Embryonic facial prominence (tissue), 1 donor: Measurements from ENCODE around the gene SPATA7.

Experiments
- DNase-seq: peaks from one replicate; pipeline ENCODE4 v3.0.0-alpha.2; 2016; ENCODE audit errors: extremely low spot score

Gene SPATA7

GRCh38 chr14:88481794-88482193 lies 96.3 kb downstream of the SPATA7 start:
- DNase-seq = no peak

DNA sequence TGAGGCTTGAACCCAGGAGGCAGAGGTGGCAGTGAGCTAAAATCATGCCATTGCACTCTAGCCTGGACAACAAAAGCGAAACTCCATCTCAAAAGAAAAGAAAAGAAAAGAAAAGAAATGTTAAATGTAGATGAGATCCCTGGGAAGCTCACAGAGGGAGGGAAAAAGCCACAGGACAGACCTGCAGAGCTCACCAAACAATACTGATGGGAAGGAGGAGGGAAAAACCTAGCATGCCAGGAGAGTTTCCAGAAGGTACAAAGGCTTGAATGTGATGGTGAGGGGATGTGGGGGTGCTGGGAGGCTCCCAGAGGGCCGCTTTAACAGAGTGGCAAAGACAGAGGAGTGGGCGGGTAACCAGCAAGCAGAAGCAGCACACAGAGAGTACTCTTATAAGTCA lies 97.1 kb downstream of the SPATA7 start:
- DNase-seq = no peak
